HepG2 (cell line): Measurements from ENCODE around the gene RPS15A. TPM values are rescaled to one million over a fixed set of nuclear protein-coding genes. Genes with fewer than 3 reads are reported as not detected.

ENCODE experiments used
- CREB1 ChIP-seq, 2 experiments: fragments of 450-650 bp in 1 of 2; IDR thresholded peaks; 2 replicates each; pipeline ENCODE4 v1.6.1; 2016 to 2017; ENCODE audit warnings: control low read depth in 1 of 2, mild to moderate bottlenecking in 1 of 2, missing compliant biosample characterization in 1 of 2, missing genetic modification characterization in 1 of 2
- PITX1 ChIP-seq: sonication (generic); formaldehyde crosslinking; IDR thresholded peaks from 2 replicates; pipeline ENCODE4 v1.5.1; 2020; ENCODE audit warnings: mild to moderate bottlenecking, missing genetic modification reagents
- ZNF20 ChIP-seq: sonication (generic); formaldehyde crosslinking; IDR thresholded peaks from 2 replicates; pipeline ENCODE4 v1.4.0; 2020; ENCODE audit warnings: mild to moderate bottlenecking, moderate library complexity, missing genetic modification reagents
- ZNF501 ChIP-seq: sonication (generic); formaldehyde crosslinking; IDR thresholded peaks from 2 replicates; pipeline ENCODE4 v1.5.1; 2020; ENCODE audit warnings: mild to moderate bottlenecking, moderate library complexity, missing genetic modification reagents
- ZNF703 ChIP-seq: sonication (generic); formaldehyde crosslinking; IDR thresholded peaks from 2 replicates; pipeline ENCODE4 v1.5.1; 2020; ENCODE audit warnings: missing genetic modification reagents, mild to moderate bottlenecking, moderate library complexity, borderline replicate concordance
- ZNF747 ChIP-seq: sonication (generic); formaldehyde crosslinking; IDR thresholded peaks from 2 replicates; pipeline ENCODE4 v1.8.1; 2023; ENCODE audit warnings: missing genetic modification reagents, mild to moderate bottlenecking, borderline replicate concordance
- ZNF777 ChIP-seq: sonication (generic); formaldehyde crosslinking; IDR thresholded peaks from 2 replicates; pipeline ENCODE4 v1.4.0; 2020; ENCODE audit warnings: missing genetic modification reagents
- polyA plus RNA-seq, 8 experiments: library from polyadenylated mRNA; depleted of rRNA in 3 of 8; stranded (reverse) in 7 of 8; unstranded in 1 of 8; fragments of >200 nt; fragmentation: Illumina TruSeq in 4 of 8; extraction: Trizol in 4 of 8; gene quantifications; 2 replicates each; pipeline versions ENCODE4 v1.2.1 to v1.2.3, GENCODE V29; 2011 to 2016; ENCODE audit warnings: low read depth in 4 of 8, missing spikeins in 1 of 8, mixed read lengths in 1 of 8; ENCODE audit not compliant: insufficient read depth in 1 of 8
- total RNA-seq, 5 experiments: library from RNA; depleted of rRNA; stranded (reverse); fragments of >200 nt; fragmentation: Illumina TruSeq; extraction: Trizol; gene quantifications; 2 replicates each; pipeline ENCODE4 v1.2.3, GENCODE V29; 2016; ENCODE audit warnings: low read depth in 1 of 5
- TF ChIP-seq, protein P1 (sequence below), 2 experiments: sonication (generic) in 1 of 2; formaldehyde crosslinking in 1 of 2; IDR thresholded peaks; 2 replicates each; pipeline versions ENCODE4 v1.6.1 to v1.9.0; 2014 to 2022; ENCODE audit warnings: antibody characterized with exemption in 1 of 2, borderline replicate concordance in 1 of 2, inconsistent platforms in 1 of 2, low read depth in 1 of 2, missing genetic modification reagents in 1 of 2

RPS15A gene
- total and polyA plus RNA-seq, 2 of the 13 experiments (the other 11 are each of a cell fraction or from before 2014, with no cell fraction given) = 5,489 to 9,457 TPM

DNA sequence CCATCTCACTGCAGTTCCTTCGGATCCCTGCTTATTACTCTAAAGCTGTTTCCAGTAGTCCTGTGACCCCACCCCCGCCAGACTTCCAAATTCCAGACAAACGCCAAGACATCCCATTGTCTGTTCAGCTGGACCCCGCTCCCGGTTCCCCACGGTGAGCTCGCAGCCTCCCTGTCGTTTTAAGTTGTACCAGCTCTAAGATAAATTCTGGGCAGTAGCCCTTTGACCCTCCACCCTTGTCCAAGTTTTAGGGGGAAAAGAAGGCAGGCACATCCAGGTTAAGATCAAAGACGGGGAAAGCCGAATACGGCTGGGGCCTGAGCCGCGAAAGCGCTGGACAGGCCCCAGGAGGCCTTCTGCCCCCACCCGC is 10.6 kb upstream of the RPS15A start (continued):
- TF ChIP-seq ZNF703 (CRISPR knock-in tag) (0 out of 2 replicates have a peak, but pooled peaks have one; percentile 14), ZNF501 (CRISPR knock-in tag) (no peak), ZNF20 (CRISPR knock-in tag) (0 out of 2 replicates have a peak, but pooled peaks have one; percentile 17), ZNF777 (CRISPR knock-in tag) (peak; percentile 23; the same call in 1 of the 2 replicates), ZNF747 (CRISPR knock-in tag) (peak; percentile 70), PITX1 (CRISPR knock-in tag) (no peak), CREB1 (IDR thresholded peaks at IDR 0.05) (no peak), CREB1 (CRISPR knock-in tag; IDR thresholded peaks at IDR 0.05) (no peak)
- TF ChIP-seq, protein P1, sequence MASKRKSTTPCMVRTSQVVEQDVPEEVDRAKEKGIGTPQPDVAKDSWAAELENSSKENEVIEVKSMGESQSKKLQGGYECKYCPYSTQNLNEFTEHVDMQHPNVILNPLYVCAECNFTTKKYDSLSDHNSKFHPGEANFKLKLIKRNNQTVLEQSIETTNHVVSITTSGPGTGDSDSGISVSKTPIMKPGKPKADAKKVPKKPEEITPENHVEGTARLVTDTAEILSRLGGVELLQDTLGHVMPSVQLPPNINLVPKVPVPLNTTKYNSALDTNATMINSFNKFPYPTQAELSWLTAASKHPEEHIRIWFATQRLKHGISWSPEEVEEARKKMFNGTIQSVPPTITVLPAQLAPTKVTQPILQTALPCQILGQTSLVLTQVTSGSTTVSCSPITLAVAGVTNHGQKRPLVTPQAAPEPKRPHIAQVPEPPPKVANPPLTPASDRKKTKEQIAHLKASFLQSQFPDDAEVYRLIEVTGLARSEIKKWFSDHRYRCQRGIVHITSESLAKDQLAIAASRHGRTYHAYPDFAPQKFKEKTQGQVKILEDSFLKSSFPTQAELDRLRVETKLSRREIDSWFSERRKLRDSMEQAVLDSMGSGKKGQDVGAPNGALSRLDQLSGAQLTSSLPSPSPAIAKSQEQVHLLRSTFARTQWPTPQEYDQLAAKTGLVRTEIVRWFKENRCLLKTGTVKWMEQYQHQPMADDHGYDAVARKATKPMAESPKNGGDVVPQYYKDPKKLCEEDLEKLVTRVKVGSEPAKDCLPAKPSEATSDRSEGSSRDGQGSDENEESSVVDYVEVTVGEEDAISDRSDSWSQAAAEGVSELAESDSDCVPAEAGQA (IDR thresholded peaks at IDR 0.05; ENCODE audit: low read depth) = no peak
- TF ChIP-seq, protein P1 (CRISPR knock-in tag; IDR thresholded peaks at IDR 0.05; ENCODE audit: borderline replicate concordance) = no peak
- TF ChIP-seq, all 625 proteins: peak for 22
